Prostate gland (tissue), 2 donors: ENCODE measurements around the gene ECE2.

ENCODE experiments used
- POLR2A ChIP-seq: fragments of 450-650 bp; IDR thresholded peaks from one replicate; pipeline ENCODE4 v1.6.1; 2016; ENCODE audit warnings: antibody characterized with exemption, mild to moderate bottlenecking
- POLR2AphosphoS5 ChIP-seq: sonication (generic); formaldehyde crosslinking; IDR thresholded peaks from one replicate; pipeline ENCODE4 v1.6.1; 2017; ENCODE audit warnings: antibody characterized with exemption
- TF ChIP-seq, protein P1 (sequence below), 4 experiments: fragments of 200-600 bp in 2 of 4; fragments of 450-650 bp in 2 of 4; sonication (generic) in 2 of 4; IDR thresholded peaks; 1 replicate in 3 of 4; 2 replicates in 1 of 4; pipeline ENCODE4 v1.5.1; 2016 to 2019; ENCODE audit warnings: antibody characterized with exemption in 4 of 4, mild to moderate bottlenecking in 2 of 4, moderate library complexity in 2 of 4

DNA sequence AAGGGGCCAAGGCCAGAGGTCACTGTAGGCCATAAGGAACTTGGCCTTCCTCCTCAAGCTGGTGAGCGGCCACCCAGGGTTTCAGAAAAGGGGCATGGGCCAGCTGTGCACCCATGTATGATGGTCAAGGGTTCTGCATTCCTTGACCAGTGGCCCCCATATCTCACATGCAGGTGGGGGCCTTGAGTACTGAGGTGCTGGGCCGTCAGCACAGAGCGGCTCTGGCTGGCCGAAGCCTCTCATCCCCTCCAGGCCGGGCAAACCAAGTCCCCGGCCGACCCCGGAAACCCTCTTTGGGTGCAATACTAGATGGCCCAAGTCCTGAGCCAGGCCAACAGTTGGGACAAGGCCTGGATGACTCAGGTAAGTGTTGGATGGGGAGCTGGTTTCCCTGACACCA is 36.6 kb upstream of the ECE2 start:
- TF ChIP-seq, protein P1, sequence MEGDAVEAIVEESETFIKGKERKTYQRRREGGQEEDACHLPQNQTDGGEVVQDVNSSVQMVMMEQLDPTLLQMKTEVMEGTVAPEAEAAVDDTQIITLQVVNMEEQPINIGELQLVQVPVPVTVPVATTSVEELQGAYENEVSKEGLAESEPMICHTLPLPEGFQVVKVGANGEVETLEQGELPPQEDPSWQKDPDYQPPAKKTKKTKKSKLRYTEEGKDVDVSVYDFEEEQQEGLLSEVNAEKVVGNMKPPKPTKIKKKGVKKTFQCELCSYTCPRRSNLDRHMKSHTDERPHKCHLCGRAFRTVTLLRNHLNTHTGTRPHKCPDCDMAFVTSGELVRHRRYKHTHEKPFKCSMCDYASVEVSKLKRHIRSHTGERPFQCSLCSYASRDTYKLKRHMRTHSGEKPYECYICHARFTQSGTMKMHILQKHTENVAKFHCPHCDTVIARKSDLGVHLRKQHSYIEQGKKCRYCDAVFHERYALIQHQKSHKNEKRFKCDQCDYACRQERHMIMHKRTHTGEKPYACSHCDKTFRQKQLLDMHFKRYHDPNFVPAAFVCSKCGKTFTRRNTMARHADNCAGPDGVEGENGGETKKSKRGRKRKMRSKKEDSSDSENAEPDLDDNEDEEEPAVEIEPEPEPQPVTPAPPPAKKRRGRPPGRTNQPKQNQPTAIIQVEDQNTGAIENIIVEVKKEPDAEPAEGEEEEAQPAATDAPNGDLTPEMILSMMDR (IDR thresholded peaks at IDR 0.05) = no peak
- TF ChIP-seq POLR2A = no peak
- TF ChIP-seq POLR2AphosphoS5 = no peak
